Adipocyte (in vitro differentiated cells): ENCODE data around the gene SPDYE5.
A peak's percentile ranks its signal among the peaks of the same experiment; 100 is the strongest.
"Not testable (repeated sequence)": the region's sequence is repeated elsewhere in the genome, so short reads cannot be mapped to it uniquely, and the experiment has no call there.

ENCODE experiments used
- DNase-seq: peaks from one replicate; pipeline ENCODE4 v3.0.0-alpha.2; 2015; ENCODE audit warnings: low read depth
- H3K27me3 ChIP-seq: replicated peaks from 2 replicates; pipeline ENCODE4 v1.7.0; 2013; ENCODE audit warnings: mild to moderate bottlenecking, low read length, moderate library complexity; ENCODE audit not compliant: control insufficient read depth, insufficient read depth
- H3K36me3 ChIP-seq: 2 replicates; pipeline ENCODE4 v1.7.0; 2013; ENCODE audit warnings: low read length, mild to moderate bottlenecking, moderate library complexity; ENCODE audit not compliant: control insufficient read depth, insufficient read depth, severe bottlenecking
- H3K4me1 ChIP-seq: 2 replicates; pipeline ENCODE4 v1.7.0; 2013; ENCODE audit warnings: mild to moderate bottlenecking, low read length, moderate library complexity; ENCODE audit not compliant: control insufficient read depth, insufficient read depth
- H3K4me3 ChIP-seq: 2 replicates; pipeline ENCODE4 v1.7.0; 2013; ENCODE audit warnings: mild to moderate bottlenecking, low read length, moderate library complexity
- H3K9ac ChIP-seq: 2 replicates; pipeline ENCODE4 v1.7.0; 2013; ENCODE audit warnings: mild to moderate bottlenecking, low read length, moderate library complexity
- H3K9me3 ChIP-seq: 2 replicates; pipeline ENCODE4 v1.7.0; 2013; ENCODE audit warnings: mild to moderate bottlenecking, low read length, moderate library complexity; ENCODE audit not compliant: control insufficient read depth

The SPDYE5 gene

GRCh38 chr7:75485979-75486643 lies 6.0 kb upstream of the SPDYE5 start, which contains the start of gene POM121C:
Gene POM121C, minus strand, starts transcription at chr7:75486299. Its CDS starts 44,803 bp downstream, at chr7:75441496.
- H3K4me1 ChIP-seq, H3K36me3 ChIP-seq, H3K9me3 ChIP-seq, H3K27me3 ChIP-seq: not testable (repeated sequence)
- DNase-seq = peak; percentile 89
- Histone ChIP-seq H3K4me3 (peak within 1 kb of the TSS; percentile 87), H3K9ac (peak within 1 kb of the TSS; percentile 92)

GRCh38 chr7:75509033-75509432 lies 16.9 kb downstream of the SPDYE5 start:
- H3K27me3 ChIP-seq, H3K9me3 ChIP-seq, DNase-seq, H3K9ac ChIP-seq, H3K4me3 ChIP-seq, H3K36me3 ChIP-seq, H3K4me1 ChIP-seq: not testable (repeated sequence)

DNA sequence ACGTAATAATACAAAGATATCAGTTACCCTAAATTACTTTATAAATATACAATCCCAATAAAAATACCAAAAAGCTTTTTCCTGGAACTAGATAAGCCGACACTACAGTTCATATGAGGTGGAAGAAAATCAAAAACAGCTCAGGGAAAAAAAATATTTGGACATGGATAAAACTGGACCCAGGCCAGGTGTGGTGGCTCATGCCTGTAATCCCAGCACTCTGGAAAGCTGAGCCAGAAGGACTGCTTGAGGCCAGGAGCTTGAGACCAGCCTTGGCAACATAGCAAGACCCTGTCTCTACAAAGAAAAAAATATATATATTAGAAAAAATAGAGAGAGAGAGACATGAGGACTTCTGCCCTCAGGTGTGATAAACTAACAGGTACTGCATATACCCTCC lies 26.7 kb downstream of the SPDYE5 start:
- not testable (repeated sequence) for H3K9me3 ChIP-seq, H3K4me1 ChIP-seq, H3K4me3 ChIP-seq, H3K27me3 ChIP-seq, H3K9ac ChIP-seq, DNase-seq
- H3K36me3 ChIP-seq = peaks cover 35% of the 10 kb centered on the region

DNA sequence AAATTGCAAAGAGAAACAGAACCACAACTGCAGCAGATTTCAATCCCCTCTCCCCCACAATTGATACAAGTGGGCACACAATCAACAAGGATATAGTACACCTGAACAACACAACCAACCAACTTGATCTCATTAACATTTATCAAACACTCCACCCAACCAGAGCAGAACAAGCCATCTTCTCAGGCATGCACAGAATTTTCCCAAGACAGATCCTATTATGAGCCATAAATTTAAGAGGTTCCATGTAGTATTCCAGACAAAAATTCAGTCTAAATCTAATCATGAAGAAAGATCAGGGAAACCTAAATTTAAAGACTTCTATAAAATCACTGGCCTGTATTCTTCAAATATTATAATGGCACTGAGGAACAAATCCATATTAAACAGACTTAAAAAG lies 29.6 kb downstream of the SPDYE5 start:
- not testable (repeated sequence) for DNase-seq, H3K4me3 ChIP-seq, H3K27me3 ChIP-seq, H3K9ac ChIP-seq, H3K9me3 ChIP-seq
- Histone ChIP-seq H3K36me3 (peaks cover 36% of the 10 kb centered on the region), H3K4me1 (peaks cover 10% of the 10 kb centered on the region)

DNA sequence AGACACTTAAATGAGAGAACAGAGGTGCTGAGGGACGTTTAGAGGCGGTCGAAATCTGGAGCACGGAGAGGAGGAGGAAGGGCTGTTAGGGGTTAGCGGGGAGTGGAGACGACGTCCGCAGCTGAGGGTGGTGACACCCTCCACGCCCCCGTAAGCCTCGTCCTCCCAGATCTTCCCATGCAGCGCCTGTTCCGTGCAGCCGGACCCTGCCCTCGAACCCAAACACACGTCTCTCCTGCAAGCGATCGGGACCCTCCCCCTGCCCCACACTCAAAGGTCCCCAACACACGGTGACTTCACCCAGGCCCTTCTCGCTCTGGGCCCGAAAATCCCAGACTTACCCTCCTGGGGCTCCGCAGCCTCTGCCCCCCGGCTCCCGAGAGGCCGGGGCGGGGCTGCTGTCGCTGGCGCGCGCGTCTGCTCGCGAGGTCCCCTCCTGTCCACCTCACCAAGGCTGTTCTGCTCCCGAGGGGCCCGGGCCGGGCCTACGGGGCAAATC lies 35.2 kb downstream of the SPDYE5 start:
- Histone ChIP-seq H3K36me3 (peaks cover 19% of the 10 kb centered on the region), H3K9ac (peak overlapping the region; percentile 93), H3K4me3 (peak overlapping the region; percentile 93), H3K4me1 (peaks cover 16% of the 10 kb centered on the region)
- peak; percentile 42 for DNase-seq
- H3K27me3 ChIP-seq, H3K9me3 ChIP-seq: not testable (repeated sequence)

- Histone ChIP-seq H3K36me3 (peaks cover under 1% of the 10 kb centered on the region), H3K4me3 (no peak overlapping the region), H3K27me3 (no peaks in the 10 kb centered on the region), H3K9me3 (no peaks in the 10 kb centered on the region), H3K4me1 (peaks cover 9% of the 10 kb centered on the region), H3K9ac (no peak overlapping the region)
- DNase-seq = no peak
Measured at GRCh38 chr7:75531359-75531821, 39.3 kb downstream of the SPDYE5 start.

DNA sequence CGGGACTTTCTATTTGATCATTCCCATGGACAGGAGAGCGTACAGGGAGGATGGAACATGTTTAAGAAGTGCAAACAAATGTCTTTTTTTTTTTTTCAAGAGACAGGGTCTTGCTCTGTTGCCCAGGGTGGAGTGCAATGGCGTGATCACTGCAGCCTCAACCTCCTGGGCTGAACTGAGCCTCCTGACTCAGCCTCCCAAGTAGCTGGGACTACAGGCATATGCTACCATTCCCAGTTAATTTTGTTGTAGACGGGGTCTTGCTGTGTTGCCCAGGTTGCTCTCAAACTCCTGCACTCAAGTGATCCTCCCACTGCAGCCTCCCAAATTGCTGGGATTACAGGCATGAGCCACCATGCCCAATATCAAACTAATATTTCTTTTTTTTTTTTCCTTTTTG lies 40.5 kb downstream of the SPDYE5 start:
- no peak overlapping the region for H3K9ac ChIP-seq
- H3K4me3 ChIP-seq = no peak overlapping the region
- no peak for DNase-seq
- no peaks in the 10 kb centered on the region for H3K9me3 ChIP-seq
- peaks cover 10% of the 10 kb centered on the region for H3K36me3 ChIP-seq
- peaks cover 3% of the 10 kb centered on the region for H3K4me1 ChIP-seq
- H3K27me3 ChIP-seq = no peaks in the 10 kb centered on the region

DNA sequence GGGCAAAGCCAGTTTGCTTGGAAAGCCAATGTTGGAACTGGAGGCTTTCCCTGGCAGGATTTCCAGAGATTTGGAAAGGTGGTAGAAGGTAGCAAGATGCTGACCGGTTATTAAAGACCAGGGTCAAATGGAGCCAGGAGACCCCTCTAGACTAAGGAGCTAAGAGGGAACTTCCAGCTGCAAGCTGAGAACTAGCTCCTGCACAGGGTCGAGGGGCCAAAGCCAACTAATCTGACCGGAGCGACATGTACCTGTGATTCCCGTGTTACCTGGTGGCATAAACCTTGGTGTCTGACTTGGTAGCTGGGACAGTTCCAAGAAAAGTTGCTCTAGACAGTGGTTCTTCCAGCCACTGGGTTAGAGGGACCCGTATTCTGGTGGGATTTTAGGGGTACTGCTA lies 41.8 kb downstream of the SPDYE5 start:
- no peaks in the 10 kb centered on the region for H3K4me1 ChIP-seq
- DNase-seq = no peak
- H3K9ac ChIP-seq = no peak overlapping the region
- no peaks in the 10 kb centered on the region for H3K27me3 ChIP-seq
- no peak overlapping the region for H3K4me3 ChIP-seq
- no peaks in the 10 kb centered on the region for H3K9me3 ChIP-seq
- peaks cover 12% of the 10 kb centered on the region for H3K36me3 ChIP-seq

- peak; percentile 61 for DNase-seq
- H3K9ac ChIP-seq = no peak overlapping the region
- no peaks in the 10 kb centered on the region for H3K9me3 ChIP-seq
- H3K36me3 ChIP-seq = peaks cover 15% of the 10 kb centered on the region
- no peaks in the 10 kb centered on the region for H3K4me1 ChIP-seq
- H3K27me3 ChIP-seq = no peaks in the 10 kb centered on the region
- no peak overlapping the region for H3K4me3 ChIP-seq
Measured at GRCh38 chr7:75534727-75535307, 42.7 kb downstream of the SPDYE5 start.

GRCh38 chr7:75536491-75536890 lies 44.4 kb downstream of the SPDYE5 start:
- no peak for DNase-seq
- Histone ChIP-seq H3K4me3 (no peak overlapping the region), H3K36me3 (peaks cover 19% of the 10 kb centered on the region), H3K9ac (no peak overlapping the region), H3K4me1 (no peaks in the 10 kb centered on the region), H3K9me3 (no peaks in the 10 kb centered on the region), H3K27me3 (no peaks in the 10 kb centered on the region)

DNA sequence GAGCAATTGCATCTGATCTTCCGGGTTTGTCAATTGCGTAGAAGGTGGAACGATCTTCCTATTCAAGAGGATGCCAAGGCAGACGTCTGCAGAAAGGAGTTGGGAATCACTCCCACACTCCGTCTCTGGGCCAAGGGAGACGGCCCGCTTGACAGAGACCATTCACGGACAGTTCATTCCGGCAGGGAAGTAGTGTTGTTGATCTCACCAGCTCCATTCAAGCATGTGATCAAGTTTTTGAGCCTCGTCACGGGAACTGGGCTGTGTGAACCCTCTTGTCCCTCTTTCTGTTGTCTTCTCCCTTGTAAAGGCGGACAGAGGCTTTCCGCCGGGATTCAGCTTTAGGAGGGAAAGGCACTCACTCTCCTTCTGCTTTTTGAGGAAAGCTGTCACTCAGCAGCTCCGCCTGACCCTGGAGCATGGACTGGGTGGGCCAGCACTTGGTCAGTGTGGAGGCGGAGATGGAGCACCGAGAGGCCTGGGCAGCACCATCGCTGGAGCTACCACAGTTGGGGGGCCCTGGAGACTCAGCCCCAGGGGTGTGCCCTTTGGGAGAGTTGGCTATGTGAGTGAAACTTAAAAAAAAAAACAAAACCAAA lies 44.9 kb downstream of the SPDYE5 start:
- Histone ChIP-seq H3K27me3 (no peaks in the 10 kb centered on the region), H3K4me1 (no peaks in the 10 kb centered on the region), H3K9ac (no peak overlapping the region), H3K4me3 (no peak overlapping the region), H3K36me3 (peaks cover 23% of the 10 kb centered on the region), H3K9me3 (no peaks in the 10 kb centered on the region)
- no peak for DNase-seq
